SKM-1 (cell line): ENCODE measurements around the gene RANGRF.

ENCODE experiments used
- DNase-seq: peaks from one replicate; lab custom pipeline; 2025; ENCODE audit not compliant: unreplicated experiment; lab: John Stamatoyannopoulos, UW

Gene RANGRF

DNA sequence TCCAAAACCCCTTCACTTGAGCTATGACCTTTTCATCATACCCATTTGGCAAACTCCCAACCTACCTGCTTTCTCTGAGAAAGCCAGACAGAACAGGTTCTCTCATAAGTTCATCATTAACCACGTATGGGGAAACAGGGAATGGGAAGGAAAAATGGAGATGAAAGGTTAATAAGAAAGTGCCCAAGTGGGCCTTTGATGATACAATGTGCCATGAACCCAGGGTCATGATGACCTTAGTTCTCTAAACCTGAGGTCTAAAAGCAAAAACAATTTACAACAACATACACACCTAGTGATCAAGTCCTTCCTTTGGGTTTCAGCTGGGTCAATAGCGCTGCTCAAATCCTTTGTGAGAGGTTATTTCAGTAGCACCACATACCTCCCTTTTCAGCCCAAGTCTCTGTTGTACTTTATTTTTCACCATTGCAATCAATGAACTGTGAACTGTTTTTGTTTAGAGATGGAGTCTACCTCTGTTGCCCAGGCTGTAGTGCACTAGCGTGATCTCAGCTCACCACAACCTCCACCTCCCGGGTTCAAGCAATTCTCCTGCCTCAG is 14.5 kb upstream of the RANGRF start:
- DNase-seq: no peak

GRCh38 chr17:8274816-8275215 is 13.7 kb upstream of the RANGRF start:
- DNase-seq: no peak

DNA sequence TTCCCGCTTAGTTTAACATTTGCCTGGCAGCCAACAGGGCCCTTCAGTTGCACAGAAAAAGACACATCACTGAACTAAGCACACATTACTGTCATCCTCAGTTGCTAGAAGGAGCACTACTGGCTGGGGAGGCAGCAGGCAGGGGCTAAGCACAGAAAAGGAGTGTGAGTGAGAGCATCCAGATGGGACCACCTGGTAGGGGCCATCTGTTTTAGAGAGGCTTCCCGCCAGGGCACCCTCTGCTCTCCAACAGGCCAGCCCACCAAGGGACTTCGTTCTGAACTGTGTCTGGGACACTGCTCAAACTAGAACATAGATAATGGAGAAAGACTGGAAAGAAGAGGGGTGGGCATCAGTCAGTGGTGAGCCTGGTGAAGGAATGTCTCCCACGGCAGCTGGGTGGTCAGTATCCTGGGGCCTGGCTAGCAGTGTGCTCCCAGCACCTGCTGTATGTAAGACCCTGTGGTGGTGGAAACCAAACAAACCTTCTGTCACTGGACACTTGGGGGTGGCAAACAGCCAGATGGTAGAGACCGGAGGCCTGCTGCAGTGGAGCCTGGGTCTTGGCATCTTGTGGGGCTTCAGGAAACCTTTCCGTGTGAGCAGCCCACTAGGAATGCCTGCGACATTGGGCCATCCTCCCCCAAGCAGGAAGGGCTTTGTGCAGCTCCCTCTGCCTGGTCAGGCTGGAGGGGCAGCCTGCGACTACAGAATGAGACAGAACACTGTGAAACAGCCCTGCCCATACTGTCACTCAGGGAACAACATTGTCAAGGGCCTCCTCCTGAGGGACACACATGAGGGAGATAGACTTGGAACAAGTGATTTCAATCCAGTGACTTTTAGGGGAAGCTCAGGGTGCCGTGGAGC is 12.8 kb upstream of the RANGRF start:
- no peak for DNase-seq

GRCh38 chr17:8277317-8277716 is 11.2 kb upstream of the RANGRF start:
- DNase-seq: no peak

GRCh38 chr17:8282345-8282744 is 6.1 kb upstream of the RANGRF start:
- DNase-seq: no peak

DNA sequence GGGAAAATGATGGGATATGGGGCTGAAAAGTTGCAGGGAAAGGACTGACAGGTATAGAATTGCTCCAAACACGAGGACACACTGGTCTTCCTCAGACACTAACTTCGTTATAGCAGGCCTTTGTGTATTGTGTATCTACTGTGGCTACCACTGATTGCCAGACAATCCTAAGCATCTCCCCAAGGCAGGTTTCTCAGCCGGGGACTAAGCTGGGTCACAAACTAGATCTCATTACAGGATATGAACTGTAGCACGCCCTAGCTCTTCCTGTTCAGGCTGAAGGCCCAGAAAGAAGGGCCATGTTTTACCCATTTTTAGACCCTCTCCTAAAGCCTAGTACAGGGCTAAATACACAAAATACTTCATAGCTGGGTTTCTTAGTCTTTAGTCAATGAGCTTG is 5.1 kb upstream of the RANGRF start:
- no peak for DNase-seq

GRCh38 chr17:8284126-8284525 is 4.3 kb upstream of the RANGRF start:
- DNase-seq: no peak

DNA sequence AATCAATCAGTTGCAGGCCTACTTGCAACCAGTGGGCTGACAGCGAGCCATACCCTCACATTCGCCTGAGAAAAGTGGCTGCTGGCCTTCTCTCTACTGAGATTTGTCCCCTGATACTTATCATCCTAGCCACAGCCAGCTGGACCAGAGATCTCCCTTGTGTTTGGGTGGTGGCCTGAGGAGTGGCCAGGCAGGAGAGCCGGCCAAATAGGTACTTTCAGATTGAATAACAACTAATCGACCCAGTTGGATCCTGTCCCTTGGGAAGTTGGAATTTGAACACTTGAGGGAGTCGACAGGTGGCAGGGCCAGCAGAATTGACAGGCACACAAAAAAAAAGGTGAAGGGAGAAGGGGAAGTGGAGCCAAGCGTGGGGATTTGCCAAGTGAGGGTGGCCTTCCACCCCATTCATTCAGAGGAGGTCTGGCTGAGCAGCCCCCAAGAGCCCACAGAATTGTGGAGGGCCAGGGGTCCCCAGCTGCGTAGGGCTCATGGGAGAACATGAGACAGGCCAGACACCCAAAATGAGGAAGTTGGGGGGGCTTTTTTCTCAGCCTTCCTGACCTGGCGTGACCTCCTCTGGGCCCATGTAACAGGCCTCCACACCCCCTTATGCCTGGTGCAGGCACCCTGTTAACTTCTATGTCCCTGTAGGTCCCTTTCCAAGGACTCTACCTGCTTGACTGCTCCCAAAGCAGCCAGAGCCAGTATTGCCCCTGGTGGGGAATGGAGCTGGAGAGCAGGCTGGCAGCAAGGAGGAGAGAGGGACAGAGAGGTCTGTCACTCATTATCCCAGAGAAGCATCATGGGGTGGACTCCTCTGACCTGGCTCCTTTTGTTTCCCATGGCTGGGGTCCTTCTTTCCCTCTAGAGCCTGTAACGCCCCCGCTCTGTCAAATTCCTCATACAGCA is 2.9 kb upstream of the RANGRF start:
- DNase-seq: no peak

DNA sequence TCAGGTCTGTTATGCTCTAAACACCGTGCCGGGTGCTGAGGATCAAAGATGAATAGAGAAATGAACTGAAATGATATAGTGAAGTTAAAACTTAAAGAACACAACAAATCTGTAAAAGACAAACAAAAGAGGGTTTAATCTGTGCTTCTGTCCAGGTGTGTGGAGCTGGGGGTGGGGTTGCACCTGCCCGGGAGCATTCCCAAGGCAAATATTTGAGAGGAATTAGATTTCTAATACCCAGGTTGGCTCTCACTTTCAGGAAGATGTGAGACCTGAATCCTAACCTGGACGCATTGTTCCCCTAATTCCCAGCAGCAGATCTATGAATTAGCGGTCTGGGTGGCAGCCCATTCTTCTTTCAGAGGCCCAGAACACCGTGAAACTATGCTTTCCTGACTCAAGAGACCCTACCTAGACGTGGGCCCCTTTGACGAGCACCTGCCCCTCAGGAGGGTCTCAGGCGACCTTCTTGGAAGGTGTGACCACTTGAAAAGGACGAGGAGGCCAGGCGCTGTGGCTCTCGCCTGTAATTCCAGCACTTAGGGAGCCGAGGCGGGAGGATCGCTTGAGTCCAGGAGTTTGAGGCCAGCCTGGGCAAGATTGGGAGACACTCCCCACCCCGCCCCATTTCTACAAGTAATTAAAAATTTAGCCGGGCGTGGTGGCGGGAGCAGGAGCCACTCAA is 677 bp upstream of the RANGRF start:
- DNase-seq: no peak

DNA sequence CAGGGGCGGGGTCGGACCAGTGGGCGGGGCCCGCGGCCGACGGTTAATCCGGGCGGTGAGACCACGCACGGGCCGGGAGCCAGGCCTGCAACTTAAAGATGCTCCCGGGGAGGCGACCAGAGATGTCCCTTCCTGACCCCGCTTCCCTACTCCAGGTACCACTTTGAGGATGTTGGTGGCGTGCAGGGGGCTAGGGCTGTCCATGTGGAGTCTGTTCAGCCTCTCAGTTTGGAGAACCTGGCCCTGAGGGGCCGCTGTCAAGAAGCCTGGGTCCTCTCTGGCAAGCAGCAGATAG is 580 bp downstream of the RANGRF start:
- no peak for DNase-seq

GRCh38 chr17:8290043-8290442 is 1.6 kb downstream of the RANGRF start:
- DNase-seq: no peak

- DNase-seq: no peak
Measured at GRCh38 chr17:8292639-8293395, 4.3 kb downstream of the RANGRF start.

DNA sequence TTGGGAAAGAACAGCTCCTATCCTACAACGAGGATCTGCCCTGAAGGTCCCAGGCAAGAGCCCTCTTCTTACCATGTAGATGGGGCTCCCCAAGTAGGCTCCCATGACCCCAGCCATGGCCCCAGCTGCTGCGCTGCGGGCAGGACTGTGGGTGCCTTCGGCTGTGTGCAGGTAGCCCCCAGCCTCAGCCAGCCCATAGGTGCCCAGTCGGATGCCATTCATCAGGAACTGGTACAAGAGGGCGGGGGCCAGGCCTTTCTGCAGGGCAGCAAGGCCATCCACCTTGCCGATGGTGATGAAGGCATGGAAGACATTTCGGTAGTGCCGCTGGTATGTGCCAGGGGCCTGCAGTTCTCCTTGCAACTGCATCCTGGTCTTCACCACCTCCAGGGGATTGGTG is 5.9 kb downstream of the RANGRF start:
- no peak for DNase-seq

DNA sequence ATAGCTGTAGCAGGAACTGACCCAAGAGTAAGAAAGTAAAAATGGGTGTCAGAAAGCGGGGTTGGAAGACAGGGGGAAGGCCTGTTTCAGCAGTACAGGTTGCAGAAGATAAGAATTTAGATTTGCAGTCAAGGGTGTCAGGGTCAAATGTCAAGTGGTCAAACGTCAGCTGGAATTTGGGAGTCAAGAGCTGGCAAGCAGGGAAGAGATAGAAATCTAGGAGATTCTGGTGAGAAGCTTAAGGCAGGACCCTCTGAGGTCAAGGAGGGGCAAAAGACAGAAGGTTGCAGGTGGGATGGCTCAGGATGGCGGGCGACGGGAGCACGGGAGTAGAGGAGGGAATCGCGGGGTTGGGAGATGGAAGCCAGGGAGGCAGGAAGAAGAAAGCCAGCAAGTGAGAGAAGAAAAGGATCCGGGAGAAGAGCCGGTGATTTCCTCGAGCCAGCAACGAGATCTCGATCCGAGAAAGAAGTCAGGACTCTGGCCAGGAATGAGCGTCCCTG is 6.4 kb downstream of the RANGRF start:
- no peak for DNase-seq

- DNase-seq: no peak
Measured at GRCh38 chr17:8300226-8300625, 11.8 kb downstream of the RANGRF start.

GRCh38 chr17:8300627-8301242 is 12.3 kb downstream of the RANGRF start:
- peak; percentile 3 for DNase-seq

DNA sequence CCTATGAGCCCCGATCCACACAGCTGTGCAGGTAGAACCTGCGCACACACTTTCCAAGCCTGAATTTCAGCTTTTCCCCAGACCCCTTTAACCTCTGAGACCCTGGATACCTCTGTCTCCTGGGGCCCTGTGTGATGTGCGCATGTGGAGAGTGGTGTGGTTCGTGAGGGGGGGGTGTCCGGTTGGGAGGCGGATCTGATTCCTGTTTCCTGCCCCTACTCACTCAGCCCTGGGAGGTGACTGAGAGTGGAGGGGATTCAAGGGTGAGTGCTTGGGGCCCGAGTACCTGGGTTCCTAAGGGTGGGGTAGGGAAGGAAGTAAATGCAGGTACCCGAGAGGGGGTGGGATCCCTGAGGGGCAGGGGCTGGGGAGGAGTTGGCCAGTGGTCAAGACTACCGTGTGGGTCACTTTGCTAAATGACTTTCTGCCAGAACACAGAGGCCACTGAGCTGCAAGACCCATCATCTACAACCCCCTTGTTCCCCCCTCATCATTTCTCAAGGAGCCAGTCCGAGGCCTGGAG is 22.2 kb downstream of the RANGRF start:
- no peak for DNase-seq

GRCh38 chr17:8311131-8311790 is 22.8 kb downstream of the RANGRF start:
- DNase-seq: no peak

DNA sequence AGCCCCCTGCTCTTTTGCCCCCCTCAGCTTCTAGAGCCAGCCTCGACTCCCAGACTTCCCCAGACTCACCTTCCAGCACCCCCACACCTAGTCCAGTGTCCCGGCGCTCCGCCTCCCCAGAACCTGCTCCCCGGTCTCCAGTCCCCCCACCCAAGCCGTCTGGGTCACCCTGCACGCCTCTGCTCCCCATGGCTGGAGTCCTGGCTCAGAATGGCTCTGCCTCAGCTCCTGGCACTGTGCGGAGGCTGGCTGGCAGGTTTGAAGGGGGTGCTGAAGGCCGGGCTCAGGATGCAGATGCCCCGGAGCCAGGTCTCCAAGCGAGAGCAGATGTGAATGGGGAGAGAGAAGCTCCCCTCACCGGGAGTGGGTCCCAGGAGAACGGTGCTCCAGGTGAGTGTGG is 23.8 kb downstream of the RANGRF start:
- DNase-seq: no peak
